Measurements from ENCODE around the gene NCOA1.

Gene NCOA1

GRCh38 chr2:24717263-24717951 lies 226.4 kb downstream of the NCOA1 start:
- no peaks in the 10 kb centered on the region for H3K27me3 ChIP-seq (replicated peaks)
- no peak overlapping the region for H3K4me3 ChIP-seq (ENCODE audit: low read depth, low read length)
- TF ChIP-seq CTCF (IDR thresholded peaks at IDR 0.05; ENCODE audit: low read depth, low read length, missing control alignments), result no peak
- H3K36me3 ChIP-seq (replicated peaks), result no peaks in the 10 kb centered on the region
- DNase-seq, result no peak
- in situ Hi-C loops (cut with HindIII; ENCODE audit: low pct_ligation_motif_present, low sequenced_read_pairs), result no loop called here
- H3K27ac ChIP-seq, result no peak overlapping the region

- Histone ChIP-seq H3K27ac (no peak overlapping the region), H3K27me3 (replicated peaks) (no peaks in the 10 kb centered on the region), H3K4me3 (ENCODE audit: low read depth, low read length) (no peak overlapping the region), H3K36me3 (replicated peaks) (no peaks in the 10 kb centered on the region)
- in situ Hi-C loops (cut with HindIII; ENCODE audit: low pct_ligation_motif_present, low sequenced_read_pairs), result no loop called here
- no peak for DNase-seq
- TF ChIP-seq CTCF (IDR thresholded peaks at IDR 0.05; ENCODE audit: low read depth, low read length, missing control alignments), result no peak
These were observed 229.3 kb downstream of the NCOA1 start for GRCh38 chr2:24720310-24720709.

- TF ChIP-seq CTCF (IDR thresholded peaks at IDR 0.05; ENCODE audit: low read depth, low read length, missing control alignments), result no peak
- peak; percentile 75 for DNase-seq
- H3K27me3 ChIP-seq (replicated peaks), result no peaks in the 10 kb centered on the region
- in situ Hi-C loops (cut with HindIII; ENCODE audit: low pct_ligation_motif_present, low sequenced_read_pairs), result no loop called here
- H3K27ac ChIP-seq, result no peak overlapping the region
- no peak overlapping the region for H3K4me3 ChIP-seq (ENCODE audit: low read depth, low read length)
- no peaks in the 10 kb centered on the region for H3K36me3 ChIP-seq (replicated peaks)
These were observed 230.4 kb downstream of the NCOA1 start for GRCh38 chr2:24721470-24721869.

GRCh38 chr2:24722141-24722790 lies 231.2 kb downstream of the NCOA1 start:
- TF ChIP-seq CTCF (IDR thresholded peaks at IDR 0.05; ENCODE audit: low read depth, low read length, missing control alignments), result no peak
- in situ Hi-C loops (cut with HindIII; ENCODE audit: low pct_ligation_motif_present, low sequenced_read_pairs), result no loop called here
- no peak overlapping the region for H3K27ac ChIP-seq
- H3K27me3 ChIP-seq (replicated peaks), result no peaks in the 10 kb centered on the region
- no peak for DNase-seq
- no peaks in the 10 kb centered on the region for H3K36me3 ChIP-seq (replicated peaks)
- no peak overlapping the region for H3K4me3 ChIP-seq (ENCODE audit: low read depth, low read length)

GRCh38 chr2:24723191-24723590 lies 232.1 kb downstream of the NCOA1 start:
- in situ Hi-C loops (cut with HindIII; ENCODE audit: low pct_ligation_motif_present, low sequenced_read_pairs), result no loop called here
- no peak for DNase-seq
- H3K27me3 ChIP-seq (replicated peaks), result no peaks in the 10 kb centered on the region
- H3K27ac ChIP-seq, result no peak overlapping the region
- no peak overlapping the region for H3K4me3 ChIP-seq (ENCODE audit: low read depth, low read length)
- TF ChIP-seq CTCF (IDR thresholded peaks at IDR 0.05; ENCODE audit: low read depth, low read length, missing control alignments), result no peak
- H3K36me3 ChIP-seq (replicated peaks), result no peaks in the 10 kb centered on the region
